GM11168 (cell line): ENCODE measurements around the gene FCAR.
"Not testable (repeated sequence)": the region's sequence is repeated elsewhere in the genome, so short reads cannot be mapped to it uniquely, and the experiment has no call there.

ENCODE experiments used
- in situ Hi-C: fragments of 300-500 bp; cut with MboI; formaldehyde crosslinking; loops from one replicate; pipeline ENCODE4 v1.12.0; 2022; ENCODE audit warnings: low sequenced_read_pairs; ENCODE audit not compliant: unreplicated experiment

The FCAR gene

DNA sequence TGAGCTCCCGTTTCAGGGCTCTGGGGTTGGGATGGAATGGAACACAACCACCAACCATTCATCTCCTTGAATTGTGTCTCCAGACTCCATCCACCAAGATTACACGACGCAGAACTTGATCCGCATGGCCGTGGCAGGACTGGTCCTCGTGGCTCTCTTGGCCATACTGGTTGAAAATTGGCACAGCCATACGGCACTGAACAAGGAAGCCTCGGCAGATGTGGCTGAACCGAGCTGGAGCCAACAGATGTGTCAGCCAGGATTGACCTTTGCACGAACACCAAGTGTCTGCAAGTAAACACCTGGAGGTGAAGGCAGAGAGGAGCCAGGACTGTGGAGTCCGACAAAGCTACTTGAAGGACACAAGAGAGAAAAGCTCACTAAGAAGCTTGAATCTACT lies 15.5 kb downstream of the FCAR start:
- in situ Hi-C loops: no loop called here

DNA sequence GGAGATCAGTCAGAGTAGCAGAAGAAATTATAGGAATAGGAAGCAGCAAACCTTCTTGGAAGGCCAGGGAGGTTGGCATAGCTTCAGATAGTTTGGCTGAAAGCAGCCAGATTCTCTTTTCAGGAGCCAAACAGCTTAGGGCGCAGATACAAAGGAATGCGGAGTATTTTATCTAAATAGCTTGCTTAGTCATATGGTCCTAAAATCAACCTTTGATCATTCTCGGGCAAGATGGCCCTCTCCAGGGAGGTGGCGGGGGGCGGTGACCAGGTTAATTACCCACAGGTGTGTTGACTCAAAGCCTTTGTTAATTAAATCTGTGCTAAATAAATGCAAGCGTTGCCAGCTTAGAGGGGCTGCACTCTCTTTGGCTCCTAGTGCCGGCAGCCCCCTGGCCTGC lies 19.4 kb downstream of the FCAR start:
- in situ Hi-C loops: no loop called here

DNA sequence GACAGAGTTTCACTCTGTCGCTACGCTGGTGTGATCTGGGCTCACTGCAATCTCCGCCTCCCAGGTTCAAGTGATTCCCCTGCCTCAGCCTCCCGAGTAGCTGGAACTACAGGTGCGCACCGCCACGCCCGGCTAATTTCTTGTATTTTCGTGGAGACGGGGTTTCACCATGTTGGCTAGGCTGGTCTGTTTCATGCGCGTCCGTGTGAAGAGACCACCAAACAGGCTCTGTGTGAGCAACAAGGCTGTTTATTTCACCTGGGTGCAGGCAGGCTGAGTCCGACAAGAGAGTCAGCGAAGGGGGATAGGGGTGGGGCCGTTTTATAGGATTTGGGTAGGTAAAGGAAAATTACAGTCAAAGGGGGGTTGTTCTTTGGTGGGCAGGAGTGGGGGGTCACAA lies 20.1 kb downstream of the FCAR start:
- in situ Hi-C loops: not testable (repeated sequence)

DNA sequence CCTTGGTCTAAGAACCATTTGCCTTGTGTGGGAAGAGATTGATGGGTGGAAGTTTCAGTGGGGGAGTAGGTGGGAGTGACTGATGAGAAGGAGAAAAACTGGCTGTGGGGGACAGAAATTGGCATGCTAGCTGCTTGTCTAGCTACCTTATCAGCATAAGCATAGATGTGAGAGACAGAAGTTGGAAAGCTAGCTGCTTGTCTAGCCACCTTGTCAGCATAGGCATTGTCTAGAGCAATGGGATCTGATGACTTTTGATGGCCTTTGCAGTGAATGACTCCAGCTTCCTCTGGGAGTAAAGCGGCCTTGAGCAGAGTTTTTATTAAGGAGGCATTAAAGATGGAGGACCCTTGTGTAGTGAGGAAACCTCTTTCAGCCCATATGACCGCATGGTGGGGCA lies 22.0 kb downstream of the FCAR start:
- in situ Hi-C loops: no loop called here

DNA sequence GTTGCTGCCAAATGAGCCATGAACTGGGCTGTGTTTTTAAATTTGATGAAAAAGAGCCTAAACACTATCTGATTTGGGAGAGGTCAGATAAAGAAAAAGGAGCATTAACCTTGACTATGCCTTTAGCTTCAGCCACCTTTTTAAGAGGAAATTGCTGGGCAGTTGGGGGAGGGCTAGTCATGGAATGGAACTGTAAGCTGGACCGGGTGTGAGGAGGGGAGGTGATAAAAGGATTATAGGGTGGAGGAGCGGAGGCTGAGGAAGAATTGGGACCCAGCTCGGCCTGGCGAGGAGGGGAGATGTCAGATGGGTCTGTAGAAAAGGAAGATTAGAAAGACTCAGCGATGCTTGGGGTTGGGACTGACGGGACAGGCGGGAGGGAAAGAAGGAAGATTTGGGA lies 24.6 kb downstream of the FCAR start:
- in situ Hi-C loops: not testable (repeated sequence)

DNA sequence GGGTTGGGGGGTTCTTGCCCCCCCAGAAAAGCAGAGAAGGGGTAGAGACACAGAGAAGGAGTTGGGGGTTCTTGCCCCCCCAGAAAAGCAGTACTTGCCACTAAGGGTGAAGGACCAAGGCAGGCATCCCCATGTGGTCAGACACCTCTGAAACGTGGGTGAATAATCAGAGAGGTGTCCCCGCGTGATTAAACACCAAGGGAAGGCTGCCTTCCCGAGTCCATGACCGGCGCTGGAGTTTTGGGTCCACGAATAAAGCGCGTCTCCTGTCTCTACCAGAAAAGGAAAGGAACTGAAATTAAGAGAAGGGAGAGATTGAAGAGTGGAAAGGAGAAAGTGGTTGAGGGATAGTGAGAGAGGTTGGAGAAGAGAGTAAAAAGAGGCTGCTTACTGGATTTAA lies 25.6 kb downstream of the FCAR start:
- in situ Hi-C loops: not testable (repeated sequence)

DNA sequence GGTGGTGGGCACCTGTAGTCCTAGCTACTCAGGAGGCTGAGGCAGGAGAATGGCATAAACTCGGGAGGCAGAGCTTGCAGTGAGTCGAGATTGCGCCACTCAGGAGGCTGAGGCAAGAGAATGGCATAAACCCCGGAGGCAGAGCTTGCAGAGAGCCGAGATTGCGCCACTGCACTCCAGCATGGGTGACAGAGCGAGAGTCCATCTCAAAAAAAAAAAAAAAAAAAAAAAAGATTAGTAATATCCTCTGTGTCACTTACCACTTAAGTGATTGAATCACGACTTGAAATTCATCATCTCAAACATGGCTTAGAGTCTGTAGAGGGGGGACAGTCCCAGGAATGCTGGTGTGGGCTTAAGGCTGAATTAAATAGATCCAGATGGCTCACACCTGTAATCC lies 27.1 kb downstream of the FCAR start:
- in situ Hi-C loops: not testable (repeated sequence)

DNA sequence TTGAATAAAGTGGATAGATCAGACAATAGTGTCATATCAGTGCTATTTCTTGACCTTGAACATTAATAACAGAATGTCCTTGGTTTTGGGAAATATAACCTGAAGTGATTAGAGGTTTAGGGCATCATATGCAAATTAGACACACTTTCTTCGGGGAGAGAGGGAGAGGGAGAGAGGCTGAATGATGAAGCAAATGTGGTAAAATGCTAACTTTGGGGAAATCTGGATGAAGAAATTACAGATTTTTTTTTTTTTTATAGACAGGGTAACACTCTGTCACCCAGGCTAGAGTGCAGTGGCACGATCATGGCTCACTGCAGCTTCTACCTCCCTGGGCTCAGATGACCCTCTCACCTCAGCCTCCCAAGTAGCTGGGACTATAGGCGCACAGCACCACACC lies 28.0 kb downstream of the FCAR start:
- in situ Hi-C loops: no loop called here

DNA sequence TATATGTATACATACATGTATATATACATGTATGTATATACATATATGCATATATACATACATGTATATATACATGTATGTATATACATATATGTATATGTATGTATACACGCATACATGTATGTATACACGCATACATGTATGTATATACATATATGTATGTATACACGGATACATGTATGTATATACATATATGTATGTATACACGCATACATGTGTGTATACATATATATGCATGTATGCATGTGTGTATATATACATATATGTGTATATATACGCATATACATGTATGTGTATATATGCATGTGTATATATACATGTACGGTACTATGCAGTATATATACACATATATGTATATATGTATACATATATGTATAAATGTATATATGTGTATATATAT lies 29.3 kb downstream of the FCAR start:
- in situ Hi-C loops: no loop called here

DNA sequence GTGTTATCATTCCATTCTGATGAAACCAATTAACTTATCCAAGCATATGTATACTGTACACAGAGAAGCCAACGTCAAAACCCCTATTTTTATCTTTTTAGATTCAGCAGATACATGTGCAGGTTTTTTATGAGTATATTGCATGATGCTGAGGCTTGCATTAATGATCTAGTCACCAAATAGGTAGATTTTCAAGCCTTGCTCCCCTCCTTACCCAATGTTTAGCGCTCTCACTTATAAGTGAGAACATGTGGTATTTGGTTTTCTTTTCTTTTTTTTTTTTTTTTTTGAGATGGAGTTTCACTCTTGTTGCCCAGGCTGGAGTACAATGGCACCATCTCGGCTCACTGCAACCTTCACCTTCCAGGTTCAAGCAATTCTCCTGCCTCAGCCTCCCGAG lies 30.2 kb downstream of the FCAR start:
- in situ Hi-C loops: not testable (repeated sequence)

DNA sequence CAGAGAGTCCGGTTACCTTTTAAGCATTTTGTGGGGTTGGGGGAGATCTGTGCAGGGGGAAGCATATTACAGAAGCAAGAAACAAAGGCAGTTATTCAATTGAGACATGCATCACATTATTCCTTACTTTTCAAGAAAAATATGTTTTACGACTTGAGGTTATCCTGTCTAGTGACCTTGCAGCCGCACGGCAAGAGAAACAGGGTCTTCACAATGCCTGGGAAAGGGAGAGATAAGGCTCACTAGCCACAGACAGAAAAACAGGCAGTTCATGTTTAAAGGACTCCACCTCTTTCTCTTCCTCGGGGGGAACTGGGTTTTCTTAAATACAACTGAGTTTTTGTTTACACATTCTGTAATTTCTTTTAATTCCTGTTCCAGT lies 31.4 kb downstream of the FCAR start:
- in situ Hi-C loops: no loop called here

DNA sequence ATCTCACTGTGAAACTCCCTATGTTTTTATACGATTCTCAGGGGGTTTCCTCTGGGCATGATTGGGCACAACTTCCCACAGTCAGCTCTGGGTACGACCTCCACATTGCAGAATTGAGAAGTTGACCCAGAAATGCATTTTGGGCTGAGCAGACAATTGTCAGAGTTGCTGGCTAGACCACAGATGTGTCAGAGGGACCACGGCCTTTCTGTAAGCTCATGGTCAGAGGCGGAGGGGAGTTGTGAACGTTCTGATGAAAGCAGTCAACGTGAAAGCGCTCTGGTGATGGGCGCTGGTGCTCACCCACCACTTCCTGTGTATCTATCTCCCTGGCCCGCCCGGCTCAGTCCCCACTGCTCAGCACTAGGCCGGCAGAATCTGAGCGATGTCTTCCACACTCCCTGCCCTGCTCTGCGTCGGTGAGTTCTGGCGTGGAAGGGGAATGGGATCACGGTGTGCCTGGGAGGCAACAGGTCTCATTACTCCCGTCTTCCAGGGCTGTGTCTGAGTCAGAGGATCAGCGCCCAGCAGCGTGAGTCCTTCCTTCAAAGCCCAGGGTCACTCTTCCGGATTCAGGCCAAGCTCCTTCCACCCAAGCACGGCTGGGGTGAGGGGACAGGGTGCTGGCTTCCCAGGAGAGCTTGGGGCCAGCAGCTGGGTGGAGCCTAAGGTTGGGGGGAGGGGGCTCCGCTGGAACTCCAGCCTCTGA lies 31.9 kb downstream of the FCAR start, which contains the start of gene NCR1:
NCR1 (plus strand) TSS at position 346 of the 709 bp plus-strand sequence; CDS start at position 386, 40 bp downstream.
- in situ Hi-C loops: no loop called here

DNA sequence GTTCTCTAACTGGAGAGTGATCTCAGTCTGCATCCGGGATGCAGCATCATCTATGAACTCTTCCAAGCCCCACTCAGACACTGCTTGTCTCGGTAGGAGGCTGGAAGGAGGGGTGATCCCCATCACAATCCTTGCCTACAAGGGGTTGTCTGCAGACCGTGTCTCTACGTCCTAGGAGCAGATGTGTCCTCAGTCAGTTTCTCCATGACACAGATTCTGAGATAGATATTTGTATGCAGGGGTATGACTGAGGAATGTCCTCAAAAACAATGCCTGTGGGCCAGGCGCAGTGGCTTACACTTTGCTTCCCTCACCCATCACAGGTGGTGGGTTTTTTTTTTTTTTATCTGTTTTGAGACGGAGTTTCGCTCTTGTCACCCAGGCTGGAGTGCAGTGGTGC lies 32.8 kb downstream of the FCAR start:
- in situ Hi-C loops: no loop called here

DNA sequence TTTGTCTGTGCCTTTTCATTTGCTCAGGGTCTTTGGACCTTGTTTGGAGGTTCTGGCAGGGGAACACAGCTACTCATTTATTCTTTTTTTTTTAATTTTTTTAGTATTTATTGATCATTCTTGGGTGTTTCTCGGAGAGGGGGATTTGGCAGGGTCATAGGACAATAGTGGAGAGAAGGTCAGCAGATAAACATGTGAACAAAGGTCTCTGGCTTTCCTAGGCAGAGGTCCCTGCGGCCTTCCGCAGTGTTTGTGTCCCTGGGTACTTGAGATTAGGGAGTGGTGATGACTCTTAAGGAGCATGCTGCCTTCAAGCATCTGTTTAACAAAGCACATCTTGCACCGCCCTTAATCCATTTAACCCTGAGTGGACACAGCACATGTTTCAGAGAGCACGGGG lies 33.9 kb downstream of the FCAR start:
- in situ Hi-C loops: not testable (repeated sequence)

DNA sequence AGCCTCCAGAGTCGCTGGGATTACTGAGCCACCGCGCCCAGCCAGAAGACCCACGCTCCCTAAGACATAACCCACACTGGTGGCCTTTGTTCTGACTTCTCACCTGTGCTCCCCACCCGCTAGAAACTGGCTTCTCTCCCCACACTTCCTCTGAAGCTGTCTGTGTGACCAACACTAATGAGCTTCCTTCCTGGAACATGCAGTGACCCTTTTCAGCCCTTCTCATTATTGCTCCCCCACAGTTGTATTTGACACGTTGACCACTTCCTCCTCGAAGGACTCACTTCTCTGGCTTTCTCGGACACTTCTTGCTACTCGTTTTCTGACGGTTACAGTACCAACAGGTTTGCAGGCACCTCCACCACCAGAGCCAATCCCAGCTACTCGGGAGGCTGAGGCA lies 42.8 kb downstream of the FCAR start:
- in situ Hi-C loops: no loop called here

DNA sequence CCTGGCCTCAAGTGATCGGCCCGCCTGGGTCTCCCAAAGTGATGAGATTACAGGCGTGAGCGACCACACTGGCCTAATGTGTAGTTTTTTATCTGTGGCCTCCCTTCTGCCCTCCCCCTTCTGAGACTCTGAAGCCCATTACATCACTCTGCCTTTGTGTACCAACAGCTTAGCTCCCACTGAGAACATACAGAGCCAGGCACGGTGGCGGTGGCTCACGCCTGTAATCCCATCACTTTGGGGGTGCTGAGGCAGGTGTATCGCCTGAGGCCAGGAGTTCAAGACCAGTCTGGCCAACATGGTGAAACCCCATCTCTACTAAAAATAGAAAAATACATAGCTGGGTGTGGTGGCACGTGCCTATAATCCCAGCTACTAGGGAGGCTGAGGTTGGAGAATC lies 44.5 kb downstream of the FCAR start:
- in situ Hi-C loops: no loop called here

DNA sequence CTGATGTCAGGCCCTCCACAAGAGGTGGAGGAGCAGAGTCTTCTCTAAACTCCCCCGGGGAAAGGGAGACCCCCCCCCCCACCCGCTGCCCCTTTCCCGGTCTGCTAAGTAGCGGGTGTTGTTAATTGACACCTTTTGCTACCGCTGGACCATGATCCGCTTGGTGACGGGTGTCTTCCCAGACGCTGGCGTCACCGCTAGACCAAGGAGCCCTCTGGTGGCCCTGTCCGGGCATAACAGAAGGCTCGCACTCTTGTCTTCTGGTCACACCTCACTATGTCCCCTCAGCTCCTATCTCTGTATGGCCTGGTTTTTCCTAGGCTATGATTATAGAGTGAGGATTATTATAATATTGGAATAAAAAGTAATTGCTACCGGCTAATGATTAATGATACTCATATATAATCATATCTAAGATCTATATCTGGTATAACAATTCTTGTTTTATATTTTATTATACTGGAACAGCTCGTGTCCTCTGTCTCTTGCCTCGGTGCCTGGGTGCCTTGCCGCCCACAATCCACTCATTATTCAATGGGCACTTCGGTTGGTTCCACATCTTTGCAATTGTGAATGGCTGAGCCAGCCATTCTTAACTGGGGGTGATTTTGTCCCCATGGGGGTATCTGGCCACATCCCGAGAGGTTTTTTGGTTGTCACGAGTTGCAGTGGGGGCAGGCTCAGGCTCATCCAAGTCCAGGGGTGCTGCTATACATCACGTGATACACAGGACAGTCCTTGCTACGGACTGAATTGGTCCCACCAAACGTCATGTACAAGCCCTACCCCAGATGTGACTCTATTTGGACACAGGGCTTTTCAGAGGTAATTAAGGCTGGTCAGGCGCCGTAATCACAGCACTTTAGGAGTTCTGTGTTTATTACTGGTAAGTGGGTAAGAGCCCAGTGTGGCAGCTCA lies 45.9 kb downstream of the FCAR start:
- in situ Hi-C loops: not testable (repeated sequence)

DNA sequence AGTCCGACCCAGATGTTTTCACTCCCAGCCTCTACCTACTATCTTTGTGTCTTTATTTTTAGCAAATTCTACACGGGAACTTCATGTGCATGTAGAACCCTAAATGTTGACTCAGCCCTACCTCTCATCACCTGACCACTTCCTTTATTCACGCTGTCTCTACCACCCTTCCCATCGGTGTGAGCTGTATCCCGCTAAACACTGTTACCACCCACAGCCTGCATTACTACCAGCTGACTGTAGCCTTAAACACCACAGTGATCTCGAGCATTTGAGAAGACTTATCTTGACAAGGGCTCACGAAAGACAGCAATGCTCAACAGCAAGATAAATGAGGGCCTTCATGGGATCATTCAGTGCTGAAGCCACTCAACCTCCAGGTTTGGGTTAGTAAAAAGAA lies 47.0 kb downstream of the FCAR start:
- in situ Hi-C loops: no loop called here

DNA sequence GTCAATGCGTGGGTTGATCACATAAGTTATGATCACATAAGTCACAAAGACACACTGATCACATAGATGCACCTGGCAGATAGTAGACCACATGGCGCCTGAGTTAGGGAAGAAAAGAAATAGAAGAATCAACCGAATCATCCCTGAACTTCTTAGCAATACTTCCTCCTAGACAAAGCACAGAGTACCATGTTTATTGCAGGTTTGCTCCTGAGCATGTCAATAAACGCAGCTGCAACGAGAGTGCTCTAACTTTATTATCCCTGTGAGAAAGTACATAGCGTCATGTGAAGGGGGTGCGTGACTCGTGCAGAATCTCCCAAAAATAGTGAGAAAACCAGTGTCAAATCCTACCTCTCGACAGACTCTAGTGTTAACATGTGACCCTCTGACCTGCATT lies 49.2 kb downstream of the FCAR start:
- in situ Hi-C loops: no loop called here

DNA sequence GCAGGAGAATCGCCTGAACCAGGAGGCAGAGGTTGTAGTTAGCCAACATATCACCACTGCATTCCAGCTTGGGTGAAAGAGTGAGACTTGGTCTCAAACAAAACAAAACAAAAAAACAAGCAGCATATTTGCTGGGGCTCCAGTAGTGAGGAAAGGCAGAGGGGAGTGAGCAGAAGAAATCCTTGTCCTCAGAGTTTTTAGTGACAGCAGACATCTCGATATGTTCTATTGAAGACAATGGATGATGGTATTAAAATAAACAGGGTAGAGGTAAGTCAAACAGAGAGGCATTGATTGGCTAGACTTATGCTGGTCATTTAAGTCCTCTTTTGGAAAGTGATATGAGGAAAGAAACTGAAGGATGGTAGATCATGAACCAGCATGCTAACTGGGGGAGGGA lies 54.3 kb downstream of the FCAR start:
- in situ Hi-C loops: no loop called here

DNA sequence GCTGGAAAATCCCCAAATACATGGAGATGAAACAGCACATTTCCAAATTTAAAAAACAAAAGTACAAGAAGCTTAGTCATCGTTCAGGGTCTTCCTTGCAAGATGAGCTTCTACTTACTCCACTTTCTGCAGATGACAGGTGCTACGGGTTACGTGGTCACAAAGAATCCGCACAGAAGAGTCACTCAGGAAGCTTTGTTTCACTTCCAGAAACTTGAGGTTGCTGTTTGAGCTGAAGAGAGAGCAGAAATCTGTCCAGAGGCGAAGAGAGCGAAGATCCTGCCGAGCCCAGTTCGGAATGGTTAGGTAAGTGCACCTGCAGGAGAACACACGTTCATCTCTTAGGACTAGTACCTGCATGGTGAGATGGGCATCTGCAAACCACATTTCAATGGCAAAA lies 63.9 kb downstream of the FCAR start:
- in situ Hi-C loops: no loop called here

DNA sequence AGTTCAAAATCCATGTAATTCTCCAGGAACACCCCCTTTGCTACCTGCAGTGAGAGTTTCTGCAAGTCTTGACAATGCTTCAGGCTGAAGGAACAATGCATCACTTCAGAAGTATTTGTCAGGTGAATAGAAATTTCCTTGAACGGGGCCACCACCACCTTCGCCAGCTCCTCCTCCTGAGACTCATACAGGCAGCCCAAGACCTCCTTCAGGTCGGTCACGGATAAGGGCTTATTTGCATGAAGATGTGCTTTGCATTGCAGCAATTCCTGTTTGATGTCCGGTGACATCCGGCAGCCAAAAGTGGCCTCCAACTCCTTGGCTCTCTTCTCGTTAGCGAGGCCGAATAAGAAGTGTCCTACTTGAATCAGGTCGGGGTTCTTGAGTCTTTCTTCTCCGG lies 64.9 kb downstream of the FCAR start:
- in situ Hi-C loops: no loop called here
